H1 (cell line): ENCODE results near the gene ANXA1. TPM values are rescaled to one million over a fixed set of nuclear protein-coding genes. Genes with fewer than 3 reads are reported as not detected.

Source experiments
- KDM5A ChIP-seq: fragments of 200-600 bp; IDR thresholded peaks from 2 replicates; pipeline ENCODE4 v1.7.1; 2012; ENCODE audit warnings: mild to moderate bottlenecking, low read length, inconsistent platforms, mixed read lengths
- polyA plus RNA-seq, 7 experiments: library from polyadenylated mRNA; depleted of rRNA in 3 of 7; stranded (reverse) in 5 of 7; unstranded in 2 of 7; fragments of >200 nt in 5 of 7; fragments of 200-250 nt in 2 of 7; gene quantifications; 1 replicate in 5 of 7; 2 replicates in 1 of 7; 4 replicates in 1 of 7; pipeline versions ENCODE4 v1.2.1 to v1.2.3, GENCODE V29; 2011 to 2013; ENCODE audit warnings: missing spikeins in 2 of 7, mixed read lengths in 2 of 7
- total RNA-seq: library from RNA; stranded (reverse); fragmentation: NEBNext Ultra II Directional; extraction: Animal tissue kit (Norgen Biotek cat#: 25700); gene quantifications from 2 replicates; pipeline ENCODE4 v1.2.1, GENCODE V29; 2021
- TF ChIP-seq, protein P1 (sequence below): fragments of 300-600 bp; sonication (generic); IDR thresholded peaks from 2 replicates; pipeline ENCODE4 v1.7.1; 2012; ENCODE audit warnings: low read length, moderate library complexity, mild to moderate bottlenecking, inconsistent platforms; ENCODE audit not compliant: insufficient replicate concordance

Gene ANXA1
- total and polyA plus RNA-seq, 2 of the 8 experiments (the other 6 are each of a cell fraction or from before 2014, with no cell fraction given), result 0.71 to 5.7 TPM

DNA sequence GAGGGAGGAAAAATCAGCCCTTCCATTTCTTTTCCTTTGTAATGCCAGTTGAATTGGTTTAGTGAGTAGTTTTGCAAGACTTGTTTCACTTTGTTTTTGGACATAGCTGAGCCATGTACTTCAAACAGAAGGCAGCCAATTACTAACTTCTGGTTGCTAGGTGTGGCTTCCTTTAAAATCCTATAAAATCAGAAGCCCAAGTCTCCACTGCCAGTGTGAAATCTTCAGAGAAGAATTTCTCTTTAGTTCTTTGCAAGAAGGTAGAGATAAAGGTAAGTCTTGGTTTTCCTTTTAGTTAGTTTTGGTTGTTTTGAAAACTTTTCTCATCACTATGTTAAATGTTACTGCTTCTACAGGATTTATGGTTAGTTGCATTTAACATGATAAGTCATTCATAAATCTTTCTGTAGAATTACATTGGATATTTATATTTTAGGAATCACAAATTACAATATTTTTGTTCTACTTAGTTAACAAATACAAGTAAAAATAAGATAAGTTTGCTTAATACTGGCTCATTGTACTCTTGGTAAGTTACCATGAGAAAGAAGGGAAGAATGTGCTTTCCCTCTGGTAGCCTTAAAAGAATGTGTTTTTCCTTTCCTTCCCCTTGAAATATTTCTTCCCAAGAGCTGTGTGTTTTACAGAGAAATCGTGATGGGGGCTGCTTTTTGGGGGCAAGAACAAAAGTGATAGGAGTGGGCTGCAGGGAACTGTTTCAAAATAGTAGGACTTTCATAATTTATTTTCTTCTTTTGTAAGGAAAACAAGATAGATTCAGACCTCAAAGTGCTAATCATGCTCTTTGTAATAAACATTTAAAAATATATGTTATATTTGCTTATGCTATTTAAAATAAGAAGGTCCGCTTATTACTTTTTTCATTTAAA, at the start of gene ANXA1 (continued):
- TF ChIP-seq, protein P1, sequence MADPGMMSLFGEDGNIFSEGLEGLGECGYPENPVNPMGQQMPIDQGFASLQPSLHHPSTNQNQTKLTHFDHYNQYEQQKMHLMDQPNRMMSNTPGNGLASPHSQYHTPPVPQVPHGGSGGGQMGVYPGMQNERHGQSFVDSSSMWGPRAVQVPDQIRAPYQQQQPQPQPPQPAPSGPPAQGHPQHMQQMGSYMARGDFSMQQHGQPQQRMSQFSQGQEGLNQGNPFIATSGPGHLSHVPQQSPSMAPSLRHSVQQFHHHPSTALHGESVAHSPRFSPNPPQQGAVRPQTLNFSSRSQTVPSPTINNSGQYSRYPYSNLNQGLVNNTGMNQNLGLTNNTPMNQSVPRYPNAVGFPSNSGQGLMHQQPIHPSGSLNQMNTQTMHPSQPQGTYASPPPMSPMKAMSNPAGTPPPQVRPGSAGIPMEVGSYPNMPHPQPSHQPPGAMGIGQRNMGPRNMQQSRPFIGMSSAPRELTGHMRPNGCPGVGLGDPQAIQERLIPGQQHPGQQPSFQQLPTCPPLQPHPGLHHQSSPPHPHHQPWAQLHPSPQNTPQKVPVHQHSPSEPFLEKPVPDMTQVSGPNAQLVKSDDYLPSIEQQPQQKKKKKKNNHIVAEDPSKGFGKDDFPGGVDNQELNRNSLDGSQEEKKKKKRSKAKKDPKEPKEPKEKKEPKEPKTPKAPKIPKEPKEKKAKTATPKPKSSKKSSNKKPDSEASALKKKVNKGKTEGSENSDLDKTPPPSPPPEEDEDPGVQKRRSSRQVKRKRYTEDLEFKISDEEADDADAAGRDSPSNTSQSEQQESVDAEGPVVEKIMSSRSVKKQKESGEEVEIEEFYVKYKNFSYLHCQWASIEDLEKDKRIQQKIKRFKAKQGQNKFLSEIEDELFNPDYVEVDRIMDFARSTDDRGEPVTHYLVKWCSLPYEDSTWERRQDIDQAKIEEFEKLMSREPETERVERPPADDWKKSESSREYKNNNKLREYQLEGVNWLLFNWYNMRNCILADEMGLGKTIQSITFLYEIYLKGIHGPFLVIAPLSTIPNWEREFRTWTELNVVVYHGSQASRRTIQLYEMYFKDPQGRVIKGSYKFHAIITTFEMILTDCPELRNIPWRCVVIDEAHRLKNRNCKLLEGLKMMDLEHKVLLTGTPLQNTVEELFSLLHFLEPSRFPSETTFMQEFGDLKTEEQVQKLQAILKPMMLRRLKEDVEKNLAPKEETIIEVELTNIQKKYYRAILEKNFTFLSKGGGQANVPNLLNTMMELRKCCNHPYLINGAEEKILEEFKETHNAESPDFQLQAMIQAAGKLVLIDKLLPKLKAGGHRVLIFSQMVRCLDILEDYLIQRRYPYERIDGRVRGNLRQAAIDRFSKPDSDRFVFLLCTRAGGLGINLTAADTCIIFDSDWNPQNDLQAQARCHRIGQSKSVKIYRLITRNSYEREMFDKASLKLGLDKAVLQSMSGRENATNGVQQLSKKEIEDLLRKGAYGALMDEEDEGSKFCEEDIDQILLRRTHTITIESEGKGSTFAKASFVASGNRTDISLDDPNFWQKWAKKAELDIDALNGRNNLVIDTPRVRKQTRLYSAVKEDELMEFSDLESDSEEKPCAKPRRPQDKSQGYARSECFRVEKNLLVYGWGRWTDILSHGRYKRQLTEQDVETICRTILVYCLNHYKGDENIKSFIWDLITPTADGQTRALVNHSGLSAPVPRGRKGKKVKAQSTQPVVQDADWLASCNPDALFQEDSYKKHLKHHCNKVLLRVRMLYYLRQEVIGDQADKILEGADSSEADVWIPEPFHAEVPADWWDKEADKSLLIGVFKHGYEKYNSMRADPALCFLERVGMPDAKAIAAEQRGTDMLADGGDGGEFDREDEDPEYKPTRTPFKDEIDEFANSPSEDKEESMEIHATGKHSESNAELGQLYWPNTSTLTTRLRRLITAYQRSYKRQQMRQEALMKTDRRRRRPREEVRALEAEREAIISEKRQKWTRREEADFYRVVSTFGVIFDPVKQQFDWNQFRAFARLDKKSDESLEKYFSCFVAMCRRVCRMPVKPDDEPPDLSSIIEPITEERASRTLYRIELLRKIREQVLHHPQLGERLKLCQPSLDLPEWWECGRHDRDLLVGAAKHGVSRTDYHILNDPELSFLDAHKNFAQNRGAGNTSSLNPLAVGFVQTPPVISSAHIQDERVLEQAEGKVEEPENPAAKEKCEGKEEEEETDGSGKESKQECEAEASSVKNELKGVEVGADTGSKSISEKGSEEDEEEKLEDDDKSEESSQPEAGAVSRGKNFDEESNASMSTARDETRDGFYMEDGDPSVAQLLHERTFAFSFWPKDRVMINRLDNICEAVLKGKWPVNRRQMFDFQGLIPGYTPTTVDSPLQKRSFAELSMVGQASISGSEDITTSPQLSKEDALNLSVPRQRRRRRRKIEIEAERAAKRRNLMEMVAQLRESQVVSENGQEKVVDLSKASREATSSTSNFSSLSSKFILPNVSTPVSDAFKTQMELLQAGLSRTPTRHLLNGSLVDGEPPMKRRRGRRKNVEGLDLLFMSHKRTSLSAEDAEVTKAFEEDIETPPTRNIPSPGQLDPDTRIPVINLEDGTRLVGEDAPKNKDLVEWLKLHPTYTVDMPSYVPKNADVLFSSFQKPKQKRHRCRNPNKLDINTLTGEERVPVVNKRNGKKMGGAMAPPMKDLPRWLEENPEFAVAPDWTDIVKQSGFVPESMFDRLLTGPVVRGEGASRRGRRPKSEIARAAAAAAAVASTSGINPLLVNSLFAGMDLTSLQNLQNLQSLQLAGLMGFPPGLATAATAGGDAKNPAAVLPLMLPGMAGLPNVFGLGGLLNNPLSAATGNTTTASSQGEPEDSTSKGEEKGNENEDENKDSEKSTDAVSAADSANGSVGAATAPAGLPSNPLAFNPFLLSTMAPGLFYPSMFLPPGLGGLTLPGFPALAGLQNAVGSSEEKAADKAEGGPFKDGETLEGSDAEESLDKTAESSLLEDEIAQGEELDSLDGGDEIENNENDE, result peak; percentile 42
- TF ChIP-seq KDM5A, result no peak
